Effector CD4-positive, alpha-beta T cell (primary cell): ENCODE results near the gene UBE2S.
"Not testable (repeated sequence)": the region's sequence is repeated elsewhere in the genome, so short reads cannot be mapped to it uniquely, and the experiment has no call there.

Experiments used
- DNase-seq: peaks from one replicate; pipeline ENCODE4 v3.0.0-alpha.2; 2020
- total RNA-seq: gene quantifications from one replicate; lab custom pipeline; 2026; lab: John Stamatoyannopoulos, UW

Gene UBE2S
- 136 reads per million, percentile 88 among the genes with 10 or more reads in this experiment for total RNA-seq

GRCh38 chr19:55407550-55407799 is at the start of gene UBE2S:
UBE2S (minus strand) TSS chr19:55407788; CDS start chr19:55407589, 199 bp downstream.
- DNase-seq: not testable (repeated sequence)

- no peak for DNase-seq
Observed at GRCh38 chr19:55456347-55456746, 48.8 kb upstream of the UBE2S start.

- DNase-seq: no peak
Observed at GRCh38 chr19:55455576-55456235, 48.1 kb upstream of the UBE2S start.

- peak; percentile 23 for DNase-seq
Observed at GRCh38 chr19:55454787-55455243, 47.2 kb upstream of the UBE2S start.

- no peak for DNase-seq
Observed at GRCh38 chr19:55453511-55454260, 46.1 kb upstream of the UBE2S start.

GRCh38 chr19:55452749-55453346 is 45.3 kb upstream of the UBE2S start:
- DNase-seq: no peak

GRCh38 chr19:55451965-55452748 is 44.6 kb upstream of the UBE2S start:
- DNase-seq: no peak

GRCh38 chr19:55451163-55451964 is 43.8 kb upstream of the UBE2S start:
- DNase-seq: no peak

- no peak for DNase-seq
Observed at GRCh38 chr19:55449469-55449868, 41.9 kb upstream of the UBE2S start.

GRCh38 chr19:55448175-55448490 is 40.5 kb upstream of the UBE2S start:
- DNase-seq: not testable (repeated sequence)

- no peak for DNase-seq
Observed at GRCh38 chr19:55447421-55448174, 40.0 kb upstream of the UBE2S start.

GRCh38 chr19:55446060-55446459 is 38.5 kb upstream of the UBE2S start:
- DNase-seq: no peak

- DNase-seq: no peak
Observed at GRCh38 chr19:55444646-55445045, 37.1 kb upstream of the UBE2S start.

- DNase-seq: no peak
Observed at GRCh38 chr19:55443824-55444480, 36.4 kb upstream of the UBE2S start.

- DNase-seq: no peak
Observed at GRCh38 chr19:55443045-55443823, 35.6 kb upstream of the UBE2S start, which contains the start of gene SHISA7. SHISA7 (minus strand) TSS chr19:55443300; CDS start chr19:55442863, 437 bp downstream.

- no peak for DNase-seq
Observed at GRCh38 chr19:55442372-55442961, 34.9 kb upstream of the UBE2S start.

GRCh38 chr19:55441692-55442321 is 34.2 kb upstream of the UBE2S start:
- no peak for DNase-seq

- DNase-seq: no peak
Observed at GRCh38 chr19:55441319-55441691, 33.7 kb upstream of the UBE2S start.

GRCh38 chr19:55440411-55441105 is 33.0 kb upstream of the UBE2S start:
- DNase-seq: no peak
